A673 (cell line): ENCODE measurements around the gene BICD1. TPM values are rescaled to one million over a fixed set of nuclear protein-coding genes. Genes with fewer than 3 reads are reported as not detected.

ENCODE experiments used
- BruUV-seq: library from RNA; stranded (reverse); fragments of 400-500 nt; replicated peaks from 2 replicates; lab custom pipeline; 2021; lab: Mats Ljungman, UMichigan
- CTCF ChIA-PET: fragments of 300-600 bp; sonication (Branson Sonifier 250); formaldehyde crosslinking; loops from one replicate; lab custom pipeline; 2022; ENCODE audit warnings: antibody characterized with exemption; lab: Charles Lee
- POLR2A ChIA-PET: fragments of 300-600 bp; sonication (Branson Sonifier 250); formaldehyde crosslinking; loops from one replicate; lab custom pipeline; 2022; ENCODE audit warnings: antibody characterized with exemption; ENCODE audit not compliant: low non-redundant PET; lab: Charles Lee
- DNase-seq: peaks from one replicate; pipeline ENCODE4 v3.0.0-alpha.2; 2015; ENCODE audit warnings: low spot score
- H3K27ac ChIP-seq: fragments of 200-600 bp; sonication (generic); 2 replicates; pipeline ENCODE4 v1.5.1; 2016; ENCODE audit warnings: mixed run types, low read depth, mild to moderate bottlenecking, mixed read lengths, antibody characterized with exemption, low read length; ENCODE audit not compliant: poor library complexity, severe bottlenecking
- H3K27me3 ChIP-seq: fragments of 200-600 bp; sonication (generic); replicated peaks from 2 replicates; pipeline ENCODE4 v1.6.1; 2017; ENCODE audit warnings: mixed run types, low read depth, mild to moderate bottlenecking, mixed read lengths, antibody characterized with exemption, low read length; ENCODE audit not compliant: insufficient read depth, poor library complexity
- H3K36me3 ChIP-seq: fragments of 200-600 bp; sonication (generic); 2 replicates; pipeline ENCODE4 v1.6.1; 2016; ENCODE audit warnings: mixed run types, mild to moderate bottlenecking, mixed read lengths, antibody characterized with exemption, low read length; ENCODE audit not compliant: insufficient read depth, poor library complexity, severe bottlenecking
- H3K4me1 ChIP-seq: fragments of 200-600 bp; sonication (generic); 2 replicates; pipeline ENCODE4 v1.6.1; 2017; ENCODE audit warnings: mixed run types, mild to moderate bottlenecking, mixed read lengths, antibody characterized with exemption, low read length; ENCODE audit not compliant: insufficient read depth, poor library complexity, severe bottlenecking
- H3K4me3 ChIP-seq: fragments of 200-600 bp; sonication (generic); 2 replicates; pipeline ENCODE4 v1.5.1; 2016; ENCODE audit warnings: low read depth, mixed run types, mild to moderate bottlenecking, mixed read lengths, low read length; ENCODE audit not compliant: poor library complexity, severe bottlenecking
- H3K9me3 ChIP-seq: fragments of 200-600 bp; sonication (generic); 2 replicates; pipeline ENCODE4 v1.6.1; 2016; ENCODE audit warnings: mixed run types, low read depth, mild to moderate bottlenecking, mixed read lengths, antibody characterized with exemption, low read length; ENCODE audit not compliant: poor library complexity, severe bottlenecking
- EZH2 ChIP-seq: fragments of 200-600 bp; sonication (generic); IDR thresholded peaks from 2 replicates; pipeline ENCODE4 v1.6.1; 2017; ENCODE audit warnings: borderline replicate concordance, low read depth, mild to moderate bottlenecking, mixed read lengths, antibody characterized with exemption, low read length; ENCODE audit not compliant: poor library complexity, severe bottlenecking
- intact Hi-C: fragments of 100-400 bp; cut with micrococcal nuclease; formaldehyde crosslinking; loops from one replicate; pipeline ENCODE4 v1.10.0; 2022; ENCODE audit not compliant: unreplicated experiment
- total RNA-seq: library from RNA; stranded (reverse); gene quantifications from 2 replicates; pipeline ENCODE4 v1.2.3, GENCODE V29; 2021
- TF ChIP-seq, protein P1 (sequence below): fragments of 300-800, 200-600 bp; sonication (generic); conservative IDR thresholded peaks from 2 replicates; pipeline ENCODE4 v1.5.1; 2017; ENCODE audit warnings: low read depth, mild to moderate bottlenecking, antibody characterized with exemption, low read length, moderate library complexity, mixed read lengths

BICD1 gene
- total RNA-seq, 1 experiment from 2014 or later, result 50.2 TPM

DNA sequence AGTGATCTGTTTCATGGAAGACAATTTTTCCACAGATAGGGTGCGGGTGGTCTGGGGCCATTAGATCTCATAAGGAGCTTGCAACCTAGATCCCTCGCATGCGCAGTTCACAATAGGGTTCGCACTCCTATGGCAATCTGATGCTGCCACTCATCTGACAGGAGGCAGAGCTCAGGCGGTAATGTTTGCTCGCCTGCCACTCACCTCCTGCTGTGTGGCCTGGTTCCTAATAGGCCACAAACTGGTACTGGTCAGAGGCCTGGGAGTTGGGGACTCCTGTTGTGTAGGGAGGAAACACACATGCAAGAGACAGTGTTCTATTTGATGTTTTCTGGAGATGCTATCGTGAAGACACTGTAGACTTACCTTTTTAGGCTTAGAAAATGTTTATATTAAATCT lies 215.7 kb downstream of the BICD1 start:
- CTCF ChIA-PET, result no interaction called here

DNA sequence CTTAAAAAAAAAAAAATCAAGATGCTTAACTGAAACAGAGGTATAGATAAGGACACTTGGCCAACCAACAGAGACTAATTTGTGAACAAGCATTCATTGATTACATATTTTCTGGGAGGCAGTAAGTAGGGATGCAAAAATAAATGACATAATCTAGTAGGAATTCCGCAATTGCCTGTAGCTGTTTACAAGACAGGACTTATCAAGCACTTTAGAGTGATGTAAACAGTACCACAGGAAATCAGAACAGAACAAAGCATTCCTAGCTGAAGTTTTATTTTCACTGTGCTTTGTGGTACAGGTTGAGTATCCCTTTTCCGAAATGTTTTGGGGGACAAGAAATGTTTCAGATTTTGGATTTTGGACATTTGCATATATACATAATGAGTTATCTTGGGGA lies 224.5 kb downstream of the BICD1 start:
- ChIA-PET CTCF (no interaction called here), POLR2A (no interaction called here)
- no peaks in the 10 kb centered on the region for H3K4me1 ChIP-seq
- BruUV-seq, result no TSS peak
- no peaks in the 10 kb centered on the region for H3K27me3 ChIP-seq
- no peaks in the 10 kb centered on the region for H3K36me3 ChIP-seq
- H3K4me3 ChIP-seq, result no peak overlapping the region
- no peak for DNase-seq
- H3K9me3 ChIP-seq, result no peaks in the 10 kb centered on the region
- H3K27ac ChIP-seq, result no peak overlapping the region
- intact Hi-C loops, result no loop called here
- TF ChIP-seq, protein P1, sequence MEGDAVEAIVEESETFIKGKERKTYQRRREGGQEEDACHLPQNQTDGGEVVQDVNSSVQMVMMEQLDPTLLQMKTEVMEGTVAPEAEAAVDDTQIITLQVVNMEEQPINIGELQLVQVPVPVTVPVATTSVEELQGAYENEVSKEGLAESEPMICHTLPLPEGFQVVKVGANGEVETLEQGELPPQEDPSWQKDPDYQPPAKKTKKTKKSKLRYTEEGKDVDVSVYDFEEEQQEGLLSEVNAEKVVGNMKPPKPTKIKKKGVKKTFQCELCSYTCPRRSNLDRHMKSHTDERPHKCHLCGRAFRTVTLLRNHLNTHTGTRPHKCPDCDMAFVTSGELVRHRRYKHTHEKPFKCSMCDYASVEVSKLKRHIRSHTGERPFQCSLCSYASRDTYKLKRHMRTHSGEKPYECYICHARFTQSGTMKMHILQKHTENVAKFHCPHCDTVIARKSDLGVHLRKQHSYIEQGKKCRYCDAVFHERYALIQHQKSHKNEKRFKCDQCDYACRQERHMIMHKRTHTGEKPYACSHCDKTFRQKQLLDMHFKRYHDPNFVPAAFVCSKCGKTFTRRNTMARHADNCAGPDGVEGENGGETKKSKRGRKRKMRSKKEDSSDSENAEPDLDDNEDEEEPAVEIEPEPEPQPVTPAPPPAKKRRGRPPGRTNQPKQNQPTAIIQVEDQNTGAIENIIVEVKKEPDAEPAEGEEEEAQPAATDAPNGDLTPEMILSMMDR, result no peak
- TF ChIP-seq EZH2, result no peak

More for the DNA sequence above, 215.7 kb downstream of the BICD1 start:
- Histone ChIP-seq H3K4me1 (no peaks in the 10 kb centered on the region), H3K27ac (no peak overlapping the region), H3K27me3 (no peaks in the 10 kb centered on the region), H3K9me3 (no peaks in the 10 kb centered on the region), H3K4me3 (no peak overlapping the region), H3K36me3 (no peaks in the 10 kb centered on the region)
- TF ChIP-seq EZH2, result no peak
- TF ChIP-seq, protein P1, result no peak
- no TSS peak for BruUV-seq
- no peak for DNase-seq
- intact Hi-C loops, result no loop called here
- POLR2A ChIA-PET, result no interaction called here

DNA sequence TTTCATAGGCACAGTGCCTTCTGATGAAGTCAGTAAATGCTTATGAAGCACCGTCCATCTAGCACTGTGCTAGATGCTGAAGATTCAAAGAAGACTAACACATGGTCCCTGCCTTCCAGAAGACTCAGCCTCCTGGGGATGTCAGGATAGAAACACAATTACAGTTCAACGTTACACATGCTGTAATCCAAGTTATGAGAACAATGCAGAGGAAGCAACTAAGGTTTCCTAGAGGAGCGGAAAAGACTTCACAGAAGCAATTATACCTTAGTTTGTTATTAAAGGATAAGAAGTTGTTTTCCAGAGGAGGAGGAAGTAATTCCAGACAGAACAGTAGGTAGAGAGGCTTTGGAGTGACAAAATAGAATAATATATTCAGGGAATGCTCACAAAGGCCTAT lies 225.8 kb downstream of the BICD1 start:
- BruUV-seq, result no TSS peak

More for the DNA sequence above, 225.8 kb downstream of the BICD1 start:
- no peak overlapping the region for H3K4me3 ChIP-seq
- no peak overlapping the region for H3K27ac ChIP-seq
- intact Hi-C loops, result no loop called here
- TF ChIP-seq, protein P1, result no peak
- TF ChIP-seq EZH2, result no peak
- POLR2A ChIA-PET, result no interaction called here
- H3K27me3 ChIP-seq, result no peaks in the 10 kb centered on the region
- H3K36me3 ChIP-seq, result no peaks in the 10 kb centered on the region
- H3K4me1 ChIP-seq, result no peaks in the 10 kb centered on the region
- CTCF ChIA-PET, result no interaction called here
- H3K9me3 ChIP-seq, result no peaks in the 10 kb centered on the region
- DNase-seq, result no peak
